HG02981 (cell line): Measurements from ENCODE around the gene MIEF1.

Experiments
- ATAC-seq: cut with Tn5 transposase; IDR thresholded peaks from one replicate; pipeline ENCODE4 v1.9.1; 2021; ENCODE audit warnings: mild to moderate bottlenecking, moderate library complexity; ENCODE audit not compliant: unreplicated experiment

The MIEF1 gene

GRCh38 chr22:39502109-39502788 lies at the start of gene MIEF1:
Gene MIEF1, plus strand, starts transcription at chr22:39502290. Its CDS starts 9,005 bp downstream, at chr22:39511295.
- peak; percentile 93 for ATAC-seq

DNA sequence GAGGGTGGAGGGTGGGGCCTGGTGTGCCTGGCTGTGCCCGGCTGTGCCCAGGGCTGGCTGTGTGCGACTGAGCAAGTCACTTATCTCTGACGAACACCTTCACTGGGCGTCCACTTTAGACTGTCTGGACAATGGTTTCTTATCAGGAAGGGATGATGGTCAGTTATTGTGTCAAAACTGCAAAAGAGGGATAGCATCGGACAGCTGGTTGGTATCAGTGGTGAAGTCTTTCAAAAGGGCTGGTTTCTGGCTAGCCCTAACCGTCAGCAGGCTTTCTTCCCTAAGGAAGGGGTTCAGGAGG lies 49.4 kb upstream of the MIEF1 start:
- ATAC-seq, result no peak

DNA sequence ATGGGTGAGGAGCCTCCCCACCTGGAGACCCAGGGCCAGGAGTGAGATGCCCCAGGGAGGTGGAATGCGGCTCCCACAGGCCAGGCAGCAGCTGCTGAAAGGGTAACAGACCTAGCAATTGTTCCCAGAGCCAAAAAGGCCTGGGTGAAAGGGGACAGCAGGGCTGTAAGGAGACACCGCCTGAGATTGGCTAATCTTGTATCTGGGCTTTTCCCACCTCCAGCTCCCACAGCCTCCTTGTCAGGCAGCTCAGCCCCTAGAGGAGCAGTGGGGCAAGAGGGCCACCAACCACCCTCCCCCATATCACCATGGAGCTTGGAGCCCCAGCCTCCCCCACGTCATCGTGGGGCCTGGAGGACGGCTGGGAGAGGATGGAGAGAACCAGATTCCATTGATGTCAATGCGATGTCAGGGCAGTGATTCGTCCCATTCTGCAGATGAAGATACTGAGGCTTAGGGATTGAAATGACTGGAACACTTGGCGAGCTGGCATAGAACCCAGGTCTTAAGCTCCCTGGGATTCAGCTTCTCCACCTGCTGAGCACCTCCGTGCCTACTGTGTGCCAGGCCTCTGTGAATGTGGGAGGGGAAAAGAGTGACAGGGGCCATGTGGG lies 48.2 kb upstream of the MIEF1 start:
- no peak for ATAC-seq

GRCh38 chr22:39454385-39454871 lies 47.7 kb upstream of the MIEF1 start:
- ATAC-seq, result no peak

DNA sequence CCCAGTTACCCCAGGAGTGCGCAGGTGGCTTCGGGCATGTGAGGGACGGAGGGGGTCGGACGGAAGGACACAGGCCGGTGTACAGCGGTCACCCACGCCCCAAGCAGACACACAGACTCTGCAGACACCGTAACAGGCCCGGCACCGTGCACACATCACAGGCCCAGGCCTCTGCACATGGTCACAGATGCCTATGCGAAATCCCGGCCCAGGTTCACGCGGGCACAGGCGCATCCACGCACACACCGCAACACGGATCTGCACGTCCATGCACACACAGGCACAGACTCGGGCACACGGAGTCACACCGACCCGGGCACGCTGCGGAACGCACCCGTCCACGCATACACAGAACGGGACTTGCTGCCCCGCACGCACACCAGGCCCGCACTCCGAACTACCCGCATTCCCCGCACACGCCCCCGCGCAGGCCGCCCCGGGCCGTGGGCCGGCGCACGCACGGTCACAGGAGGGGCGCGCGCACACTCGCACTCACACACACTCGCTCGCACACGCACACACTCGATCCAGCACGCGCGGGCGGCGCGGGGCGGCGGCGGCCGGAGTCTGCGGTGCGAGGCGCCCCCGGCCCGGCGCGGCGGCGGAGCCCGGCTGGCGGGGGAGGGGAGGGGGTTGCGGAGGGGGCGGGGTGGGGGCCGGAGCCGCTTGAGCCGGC lies 45.4 kb upstream of the MIEF1 start, which contains the start of gene MGAT3:
TSS of gene MGAT3 (plus strand) at position 491 of the 676 bp plus-strand sequence. CDS start 30,336 bp downstream, outside the sequence.
- no peak for ATAC-seq

DNA sequence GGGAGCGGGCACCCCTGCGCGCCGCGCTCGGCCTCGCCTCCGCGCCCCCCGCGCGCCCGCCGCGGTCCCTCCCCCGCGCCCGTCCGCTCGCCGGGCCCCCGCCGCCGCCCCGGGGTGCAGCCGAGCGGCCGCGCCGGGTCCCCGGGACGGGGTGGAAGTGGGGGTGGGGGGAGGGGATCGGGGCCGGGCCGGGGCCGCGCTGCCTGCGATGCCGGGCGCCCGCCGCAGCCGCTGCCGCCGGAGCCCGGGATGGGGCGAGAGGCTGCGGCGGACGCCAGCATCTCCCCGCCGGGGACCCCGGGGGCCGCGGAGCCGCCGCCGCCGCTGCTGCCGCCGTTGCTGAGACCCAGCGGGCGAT lies 44.9 kb upstream of the MIEF1 start:
- no peak for ATAC-seq

GRCh38 chr22:39457556-39458443 lies 44.3 kb upstream of the MIEF1 start:
- ATAC-seq, result no peak

DNA sequence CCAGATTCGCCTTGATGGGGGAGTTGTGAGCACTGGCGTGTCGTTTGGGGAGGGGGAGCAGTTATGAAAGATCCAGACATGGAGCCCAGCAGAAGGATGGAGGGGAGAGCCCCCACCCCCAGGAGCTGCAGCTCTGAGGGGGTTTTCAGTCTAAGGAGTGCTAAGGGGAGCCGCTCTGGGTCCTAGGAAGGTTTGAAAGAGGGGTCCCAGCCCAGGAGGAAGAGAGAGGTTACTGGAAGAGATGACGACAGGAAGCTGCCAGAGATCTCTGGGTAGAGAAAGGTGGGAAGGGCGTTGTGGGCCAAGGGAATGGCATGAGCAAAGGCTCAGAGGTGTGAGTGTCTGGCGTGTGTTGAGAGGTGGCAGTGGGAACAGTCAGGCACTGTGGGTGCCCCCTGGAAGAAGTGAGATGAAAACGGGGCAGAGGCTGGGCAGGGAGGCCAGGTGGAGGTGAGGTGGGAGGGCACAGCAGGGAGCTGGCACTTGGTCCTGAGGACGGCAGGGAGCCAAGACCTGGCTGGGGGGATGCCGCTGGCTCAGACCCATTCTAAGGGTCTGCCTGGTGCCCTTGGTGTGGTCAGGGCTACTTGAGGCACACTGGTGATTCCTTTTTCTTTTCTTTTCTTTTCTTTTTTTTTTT lies 43.5 kb upstream of the MIEF1 start:
- no peak for ATAC-seq

- no peak for ATAC-seq
These were observed 42.4 kb upstream of the MIEF1 start for GRCh38 chr22:39459681-39460080.

GRCh38 chr22:39462443-39463221 lies 39.5 kb upstream of the MIEF1 start:
- ATAC-seq, result no peak

GRCh38 chr22:39463277-39463676 lies 38.8 kb upstream of the MIEF1 start:
- ATAC-seq, result no peak

GRCh38 chr22:39463931-39464390 lies 38.1 kb upstream of the MIEF1 start:
- no peak for ATAC-seq

GRCh38 chr22:39466228-39467006 lies 35.7 kb upstream of the MIEF1 start:
- ATAC-seq, result no peak

- ATAC-seq, result no peak
These were observed 34.6 kb upstream of the MIEF1 start for GRCh38 chr22:39467390-39467895.

DNA sequence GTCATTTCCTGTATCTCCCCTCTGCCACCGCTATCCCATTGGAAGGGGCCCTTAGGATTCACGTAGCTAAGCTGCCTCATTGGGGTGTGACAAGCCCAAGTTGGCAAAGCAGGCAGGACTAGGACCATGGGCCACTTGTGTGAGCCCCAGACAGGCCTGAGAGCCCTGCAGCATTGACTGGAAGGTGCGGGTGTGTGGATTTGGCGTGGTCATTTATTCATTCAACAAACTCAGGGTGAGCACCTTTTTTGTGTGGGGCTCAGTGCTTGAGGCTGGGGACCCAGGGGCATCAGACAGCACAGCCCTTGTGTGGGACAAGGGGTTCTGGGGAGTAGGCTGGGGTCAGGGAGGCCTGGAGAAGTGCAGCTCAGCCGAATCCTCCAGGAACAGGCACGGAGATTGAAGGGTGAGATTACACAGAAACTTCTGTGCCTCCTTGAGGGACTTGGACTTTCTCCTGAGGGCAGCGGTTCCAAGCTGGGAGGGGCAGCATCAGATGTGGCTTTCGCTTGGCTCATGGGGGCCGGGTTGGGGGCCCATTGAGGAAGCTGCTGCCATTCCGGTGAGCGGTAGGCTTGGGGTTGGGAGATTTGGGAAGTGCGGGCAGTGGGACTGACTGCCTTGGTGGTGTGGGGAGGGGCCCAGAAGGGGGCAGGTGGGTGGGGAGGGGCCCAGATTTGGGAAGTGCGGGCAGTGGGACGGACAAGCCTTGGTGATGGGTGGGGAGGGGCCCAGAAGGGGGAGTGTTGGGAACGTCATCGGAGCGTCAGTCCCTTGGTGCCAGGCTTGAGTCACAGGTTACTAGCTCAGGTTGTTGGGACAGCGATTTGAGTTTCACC lies 33.4 kb upstream of the MIEF1 start:
- ATAC-seq, result no peak

DNA sequence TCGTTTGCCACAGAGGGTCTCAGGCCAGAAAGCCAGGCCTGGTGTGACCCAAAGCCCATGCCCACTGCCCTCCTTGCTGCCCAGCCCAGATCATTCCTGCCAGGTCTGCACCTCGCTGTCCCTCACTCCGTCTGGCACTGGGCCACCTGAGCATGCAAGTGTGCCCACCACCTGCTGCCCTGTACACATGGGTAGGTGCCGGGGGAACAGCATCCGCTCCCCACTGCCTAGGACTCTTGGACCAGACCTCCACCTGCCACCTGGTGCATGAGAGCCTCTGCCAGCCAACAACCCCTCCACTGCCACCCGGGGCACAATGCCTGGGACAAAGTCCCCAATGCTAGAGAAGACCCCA lies 32.8 kb upstream of the MIEF1 start:
- no peak for ATAC-seq

GRCh38 chr22:39469681-39470450 lies 32.2 kb upstream of the MIEF1 start:
- no peak for ATAC-seq
